GM03348 (cell line): ENCODE data around the gene MITF.

ENCODE experiments used
- DNase-seq: peaks from one replicate; pipeline ENCODE4 v3.0.0; 2012; ENCODE audit warnings: low spot score

Gene MITF

GRCh38 chr3:69725994-69726571 is 13.2 kb upstream of the MITF start:
- no peak for DNase-seq

- no peak for DNase-seq
Observed at GRCh38 chr3:69729147-69729919, 9.9 kb upstream of the MITF start.

GRCh38 chr3:69731080-69731479 is 8.2 kb upstream of the MITF start:
- no peak for DNase-seq

- no peak for DNase-seq
Observed at GRCh38 chr3:69735893-69736292, 3.4 kb upstream of the MITF start.

GRCh38 chr3:69737392-69737791 is 1.9 kb upstream of the MITF start:
- no peak for DNase-seq

GRCh38 chr3:69738315-69738714 is 949 bp upstream of the MITF start:
- no peak for DNase-seq

- no peak for DNase-seq
Observed at GRCh38 chr3:69738859-69739203, 433 bp upstream of the MITF start.

GRCh38 chr3:69740103-69741021 is 1.1 kb downstream of the MITF start:
- no peak for DNase-seq

- no peak for DNase-seq
Observed at GRCh38 chr3:69741032-69741767, 1.9 kb downstream of the MITF start.

GRCh38 chr3:69742391-69742790 is 3.1 kb downstream of the MITF start:
- no peak for DNase-seq

- DNase-seq: no peak
Observed at GRCh38 chr3:69743975-69744906, 5.0 kb downstream of the MITF start.

GRCh38 chr3:69745505-69745904 is 6.2 kb downstream of the MITF start:
- no peak for DNase-seq

- no peak for DNase-seq
Observed at GRCh38 chr3:69746119-69746518, 6.9 kb downstream of the MITF start.

GRCh38 chr3:69747511-69748258 is 8.4 kb downstream of the MITF start:
- no peak for DNase-seq

GRCh38 chr3:69748503-69748902 is 9.2 kb downstream of the MITF start:
- DNase-seq: no peak

- no peak for DNase-seq
Observed at GRCh38 chr3:69749461-69749860, 10.2 kb downstream of the MITF start.

GRCh38 chr3:69750549-69750948 is 11.3 kb downstream of the MITF start:
- no peak for DNase-seq

- no peak for DNase-seq
Observed at GRCh38 chr3:69751074-69751476, 11.8 kb downstream of the MITF start.

- DNase-seq: no peak
Observed at GRCh38 chr3:69752241-69752640, 13.0 kb downstream of the MITF start.

GRCh38 chr3:69753179-69753775 is 14.0 kb downstream of the MITF start:
- no peak for DNase-seq
